Measurements from ENCODE around the gene SLC5A12. TPM values are rescaled to one million over a fixed set of nuclear protein-coding genes. Genes with fewer than 3 reads are reported as not detected.

SLC5A12 gene
- total RNA-seq, 4 donors from 2014 or later, result not detected

DNA sequence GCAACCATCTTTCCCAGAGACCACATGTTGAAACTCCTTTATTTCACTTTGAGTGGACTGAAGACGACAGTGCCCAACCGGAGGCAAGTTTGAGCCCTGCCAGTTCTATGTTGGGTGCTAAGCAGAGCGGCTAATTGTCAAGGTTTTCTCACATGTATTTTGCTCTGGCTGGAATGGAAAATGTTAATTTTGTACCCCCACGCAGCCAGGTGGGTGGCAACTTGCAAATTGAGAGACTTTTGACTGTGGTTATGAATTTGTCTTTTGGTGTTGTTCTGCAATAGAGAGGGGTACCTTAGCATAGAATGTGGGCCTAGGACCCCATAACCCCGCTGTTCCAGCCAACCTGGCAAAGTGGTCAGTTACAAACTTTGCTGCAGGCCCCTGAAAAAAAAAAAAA is 42.5 kb upstream of the SLC5A12 start:
- Histone ChIP-seq H3K4me3 (no peak overlapping the region), H3K9me3 (no peaks in the 10 kb centered on the region), H3K27ac (replicated peaks in 1 of 4) (no peak overlapping the region), H3K4me1 (peaks cover 0 to 5% (median 3%) of the 10 kb centered on the region in 4 donors), H3K27me3 (no peaks in the 10 kb centered on the region), H3K36me3 (no peaks in the 10 kb centered on the region)
- no peak for DNase-seq (ENCODE audit: extremely low spot score)
- WGBS, result 95% methylated on average over 5 of the region's 5 CpGs
- intact Hi-C loops (cut with DNase I), result no loop called here
- no peak for TF ChIP-seq POLR2AphosphoS5 (IDR thresholded peaks at IDR 0.05)
- TF ChIP-seq POLR2A (IDR thresholded peaks at IDR 0.05; ENCODE audit: low read depth), result no peak
- TF ChIP-seq, protein P1, sequence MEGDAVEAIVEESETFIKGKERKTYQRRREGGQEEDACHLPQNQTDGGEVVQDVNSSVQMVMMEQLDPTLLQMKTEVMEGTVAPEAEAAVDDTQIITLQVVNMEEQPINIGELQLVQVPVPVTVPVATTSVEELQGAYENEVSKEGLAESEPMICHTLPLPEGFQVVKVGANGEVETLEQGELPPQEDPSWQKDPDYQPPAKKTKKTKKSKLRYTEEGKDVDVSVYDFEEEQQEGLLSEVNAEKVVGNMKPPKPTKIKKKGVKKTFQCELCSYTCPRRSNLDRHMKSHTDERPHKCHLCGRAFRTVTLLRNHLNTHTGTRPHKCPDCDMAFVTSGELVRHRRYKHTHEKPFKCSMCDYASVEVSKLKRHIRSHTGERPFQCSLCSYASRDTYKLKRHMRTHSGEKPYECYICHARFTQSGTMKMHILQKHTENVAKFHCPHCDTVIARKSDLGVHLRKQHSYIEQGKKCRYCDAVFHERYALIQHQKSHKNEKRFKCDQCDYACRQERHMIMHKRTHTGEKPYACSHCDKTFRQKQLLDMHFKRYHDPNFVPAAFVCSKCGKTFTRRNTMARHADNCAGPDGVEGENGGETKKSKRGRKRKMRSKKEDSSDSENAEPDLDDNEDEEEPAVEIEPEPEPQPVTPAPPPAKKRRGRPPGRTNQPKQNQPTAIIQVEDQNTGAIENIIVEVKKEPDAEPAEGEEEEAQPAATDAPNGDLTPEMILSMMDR (IDR thresholded peaks at IDR 0.05), result no peak
- no peak for TF ChIP-seq EP300 (IDR thresholded peaks at IDR 0.05)

DNA sequence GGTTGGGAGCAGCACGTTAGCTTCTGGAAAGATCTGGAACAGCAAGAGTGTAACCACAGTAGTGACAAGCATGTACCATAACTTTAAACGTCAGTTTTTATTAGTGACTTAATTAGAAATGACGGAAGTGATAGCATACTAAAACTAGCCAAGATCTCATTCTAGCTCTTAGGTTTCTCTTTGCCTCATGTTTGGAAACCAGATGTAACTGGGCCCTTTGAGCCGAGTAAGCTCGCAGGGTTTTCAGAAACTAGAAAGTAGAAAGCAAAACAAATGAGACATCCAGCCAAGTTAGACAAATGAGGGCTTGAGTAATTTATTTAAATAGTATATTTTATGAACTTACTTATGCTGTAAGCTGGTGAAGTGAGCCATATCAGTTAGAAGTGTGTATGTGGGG is 40.2 kb upstream of the SLC5A12 start:
- intact Hi-C loops (cut with DNase I), result no loop called here
- H3K4me3 ChIP-seq, result no peak overlapping the region
- no peaks in the 10 kb centered on the region for H3K36me3 ChIP-seq
- no peak for DNase-seq (ENCODE audit: extremely low spot score)
- H3K4me1 ChIP-seq, result peaks cover 0 to 27% (median 20%) of the 10 kb centered on the region in 4 donors
- no peaks in the 10 kb centered on the region for H3K9me3 ChIP-seq
- 82% methylated on average over 5 of the region's 5 CpGs for WGBS
- H3K27ac ChIP-seq (replicated peaks in 1 of 4), result no peak overlapping the region
- no peaks in the 10 kb centered on the region for H3K27me3 ChIP-seq
- TF ChIP-seq, protein P1 (IDR thresholded peaks at IDR 0.05), result no peak
- no peak for TF ChIP-seq POLR2A (IDR thresholded peaks at IDR 0.05; ENCODE audit: low read depth)
- TF ChIP-seq POLR2AphosphoS5 (IDR thresholded peaks at IDR 0.05), result no peak
- TF ChIP-seq EP300 (IDR thresholded peaks at IDR 0.05), result no peak

DNA sequence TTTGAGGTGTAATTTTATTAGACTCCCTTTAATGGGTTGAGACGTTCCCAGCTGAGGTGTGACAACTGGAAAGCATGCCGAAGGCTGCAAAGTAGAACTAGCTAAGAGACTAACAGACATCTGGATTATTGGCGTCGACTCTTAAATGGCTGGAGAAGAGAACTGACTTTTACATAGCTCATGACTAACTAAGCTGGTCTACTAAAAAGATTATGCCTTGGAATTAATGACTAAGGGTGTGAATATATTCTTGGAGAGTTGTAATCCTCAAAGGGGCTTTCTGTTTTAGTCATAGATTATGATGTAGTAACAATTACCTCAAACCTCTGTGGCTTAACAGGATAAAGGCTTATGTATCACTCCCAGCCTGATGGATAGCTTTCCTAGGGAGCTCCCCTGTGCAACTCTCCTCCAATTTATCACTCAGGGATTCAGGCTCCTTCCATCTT is 39.5 kb upstream of the SLC5A12 start:
- Histone ChIP-seq H3K27me3 (no peaks in the 10 kb centered on the region), H3K9me3 (no peaks in the 10 kb centered on the region), H3K27ac (replicated peaks in 1 of 4) (no peak overlapping the region), H3K4me3 (no peak overlapping the region), H3K36me3 (no peaks in the 10 kb centered on the region), H3K4me1 (peaks cover 0 to 27% (median 21%) of the 10 kb centered on the region in 4 donors)
- intact Hi-C loops (cut with DNase I), result no loop called here
- TF ChIP-seq POLR2A (IDR thresholded peaks at IDR 0.05; ENCODE audit: low read depth) (no peak), POLR2AphosphoS5 (IDR thresholded peaks at IDR 0.05) (no peak), EP300 (IDR thresholded peaks at IDR 0.05) (no peak)
- TF ChIP-seq, protein P1 (IDR thresholded peaks at IDR 0.05), result no peak
- DNase-seq (ENCODE audit: extremely low spot score), result no peak
- 82% methylated on average over 4 of the region's 4 CpGs for WGBS

DNA sequence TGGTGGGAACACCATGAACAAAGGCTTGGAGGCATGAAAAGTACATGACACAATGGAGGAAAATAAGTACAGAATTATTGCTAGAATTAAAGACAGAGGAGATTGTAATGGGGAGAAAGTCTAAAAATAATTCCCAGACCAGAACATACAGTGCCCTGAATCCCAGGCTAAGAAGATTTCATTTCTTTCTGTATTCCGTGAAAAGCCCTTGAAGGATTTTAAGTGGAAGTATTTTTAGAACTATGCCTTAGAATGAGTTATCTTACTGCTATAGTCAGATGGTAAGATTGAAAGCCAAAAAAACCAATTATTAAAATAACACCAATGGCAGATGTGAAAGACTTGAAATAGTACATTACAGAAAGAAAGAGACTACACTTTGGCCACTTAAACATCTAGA is 36.1 kb upstream of the SLC5A12 start:
- Histone ChIP-seq H3K4me1 (peaks cover 0 to 40% (median 28%) of the 10 kb centered on the region in 4 donors), H3K27me3 (no peaks in the 10 kb centered on the region), H3K4me3 (no peak overlapping the region), H3K36me3 (no peaks in the 10 kb centered on the region), H3K9me3 (no peaks in the 10 kb centered on the region), H3K27ac (replicated peaks in 1 of 4) (peak overlapping the region; percentile 65 to 79 (median 70))
- intact Hi-C loops (cut with DNase I), result loop anchor here (5.0 to 10.0 kb wide), 3 partner anchors 219 to 367 kb away; partner anchors contain the start of gene FIBIN
- no peak for DNase-seq (ENCODE audit: extremely low spot score)
- TF ChIP-seq POLR2A (IDR thresholded peaks at IDR 0.05; ENCODE audit: low read depth), result no peak
- no peak for TF ChIP-seq EP300 (IDR thresholded peaks at IDR 0.05)
- no peak for TF ChIP-seq POLR2AphosphoS5 (IDR thresholded peaks at IDR 0.05)
- TF ChIP-seq, protein P1 (IDR thresholded peaks at IDR 0.05), result no peak
- 34% methylated on average over 1 of the region's 1 CpG for WGBS

DNA sequence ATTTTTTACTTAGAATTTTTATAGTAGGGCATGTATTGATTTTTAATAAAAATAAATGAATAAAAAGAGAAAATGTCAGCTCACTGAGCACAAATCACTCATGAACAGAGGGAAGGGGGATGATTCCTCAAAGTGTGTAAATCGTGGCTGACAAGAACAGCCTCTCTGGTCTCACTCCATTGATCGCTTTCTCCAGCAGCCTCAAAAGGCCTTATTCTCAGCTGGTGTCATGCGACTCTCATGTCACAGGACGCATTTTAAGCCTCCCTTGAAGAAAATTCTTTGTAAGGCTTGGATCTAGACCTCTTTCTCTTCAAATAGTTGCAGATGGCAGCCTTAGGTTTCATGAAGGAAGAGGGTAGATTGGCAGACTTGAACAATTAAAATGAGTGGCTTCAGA is 33.9 kb upstream of the SLC5A12 start:
- H3K4me3 ChIP-seq, result no peak overlapping the region
- no peak overlapping the region for H3K27ac ChIP-seq (replicated peaks in 1 of 4)
- 84% methylated on average over 4 of the region's 4 CpGs for WGBS
- intact Hi-C loops (cut with DNase I), result loop anchor here (5.0 to 10.0 kb wide), 3 partner anchors 222 to 369 kb away; partner anchors contain the start of gene FIBIN
- peaks cover 0 to 40% (median 28%) of the 10 kb centered on the region in 4 donors for H3K4me1 ChIP-seq
- no peak for DNase-seq (ENCODE audit: extremely low spot score)
- no peak for TF ChIP-seq EP300 (IDR thresholded peaks at IDR 0.05)
- TF ChIP-seq POLR2A (IDR thresholded peaks at IDR 0.05; ENCODE audit: low read depth), result no peak
- TF ChIP-seq POLR2AphosphoS5 (IDR thresholded peaks at IDR 0.05), result no peak
- TF ChIP-seq, protein P1 (IDR thresholded peaks at IDR 0.05), result no peak
- H3K27me3 ChIP-seq, result no peaks in the 10 kb centered on the region
- H3K36me3 ChIP-seq, result no peaks in the 10 kb centered on the region
- no peaks in the 10 kb centered on the region for H3K9me3 ChIP-seq

All from esophagus muscularis mucosa (tissue), 4 donors.